T-helper 2 cell treated with Interferon-gamma antibody and Interleukin-4, amounts not matched to agents 5 μg/mL and 100 μg/mL, for 36 hours (primary cell): ENCODE data around the gene FNDC3A.

ENCODE experiments used
- DNase-seq: peaks from one replicate; pipeline ENCODE4 v3.0.0; 2021; ENCODE audit warnings: low spot score
- H3K27ac Mint-ChIP-seq: one replicate; pipeline ENCODE4 v1.8.0; 2021; ENCODE audit warnings: mild to moderate bottlenecking, mixed read lengths
- H3K27me3 Mint-ChIP-seq: one replicate; pipeline ENCODE4 v1.8.0; 2021; ENCODE audit warnings: low read depth, mixed read lengths
- H3K36me3 Mint-ChIP-seq: one replicate; pipeline ENCODE4 v1.8.0; 2021; ENCODE audit warnings: low read depth, mixed read lengths
- H3K4me1 Mint-ChIP-seq: one replicate; pipeline ENCODE4 v1.8.0; 2021; ENCODE audit warnings: low read depth, mixed read lengths
- H3K4me3 Mint-ChIP-seq: one replicate; pipeline ENCODE4 v1.8.0; 2022; ENCODE audit warnings: mild to moderate bottlenecking, moderate library complexity, mixed read lengths
- H3K9me3 Mint-ChIP-seq: one replicate; pipeline ENCODE4 v1.8.0; 2021; ENCODE audit warnings: mixed read lengths

Gene FNDC3A

DNA sequence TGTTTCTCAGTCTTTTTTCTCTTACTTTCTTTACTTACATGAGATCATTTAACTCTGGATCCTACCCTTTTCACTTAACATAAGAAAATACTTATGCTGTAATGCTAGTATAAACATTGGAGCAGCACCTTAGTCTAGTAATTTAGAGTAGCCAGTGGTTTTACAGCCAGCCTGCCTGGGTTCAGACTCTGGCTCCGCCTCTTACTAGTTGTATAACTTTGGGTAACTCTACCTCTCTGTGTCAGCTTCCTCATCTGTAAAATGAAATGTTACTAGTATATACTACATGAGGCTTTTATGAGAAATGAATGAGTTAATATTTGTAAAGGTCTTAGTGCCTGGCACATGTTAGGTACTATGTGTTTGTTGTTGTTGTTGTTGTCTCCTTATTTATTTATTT, 277.6 kb downstream of the FNDC3A start:
- H3K4me3 Mint-ChIP-seq: peak overlapping the region; percentile 39
- peaks cover 47% of the 10 kb centered on the region for H3K4me1 Mint-ChIP-seq
- DNase-seq: no peak
- peaks cover 45% of the 10 kb centered on the region for H3K36me3 Mint-ChIP-seq
- H3K27ac Mint-ChIP-seq: peak overlapping the region; percentile 47
- no peaks in the 10 kb centered on the region for H3K9me3 Mint-ChIP-seq
- H3K27me3 Mint-ChIP-seq: no peaks in the 10 kb centered on the region

DNA sequence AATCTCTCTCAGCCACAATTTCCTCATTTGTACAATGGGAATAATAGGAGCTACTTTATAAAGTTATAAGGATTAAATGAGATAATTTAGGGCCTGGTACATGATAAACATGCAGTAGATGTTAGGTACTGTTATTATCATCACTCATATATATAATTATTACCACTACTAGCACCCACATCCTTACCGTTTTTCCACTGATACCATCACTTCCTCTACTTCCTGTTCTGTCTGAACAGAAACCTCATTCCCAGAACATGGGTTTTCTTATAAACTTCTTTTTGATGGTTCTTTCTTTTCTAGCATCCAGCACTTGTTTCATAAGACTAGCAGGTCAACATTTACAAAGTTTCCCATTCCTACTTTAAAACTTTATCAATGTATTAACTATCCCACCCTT, 278.3 kb downstream of the FNDC3A start:
- Mint-ChIP-seq H3K4me1 (peaks cover 43% of the 10 kb centered on the region), H3K9me3 (no peaks in the 10 kb centered on the region), H3K27ac (no peak overlapping the region), H3K27me3 (no peaks in the 10 kb centered on the region), H3K36me3 (peaks cover 47% of the 10 kb centered on the region), H3K4me3 (peak overlapping the region; percentile 52)
- DNase-seq: no peak

DNA sequence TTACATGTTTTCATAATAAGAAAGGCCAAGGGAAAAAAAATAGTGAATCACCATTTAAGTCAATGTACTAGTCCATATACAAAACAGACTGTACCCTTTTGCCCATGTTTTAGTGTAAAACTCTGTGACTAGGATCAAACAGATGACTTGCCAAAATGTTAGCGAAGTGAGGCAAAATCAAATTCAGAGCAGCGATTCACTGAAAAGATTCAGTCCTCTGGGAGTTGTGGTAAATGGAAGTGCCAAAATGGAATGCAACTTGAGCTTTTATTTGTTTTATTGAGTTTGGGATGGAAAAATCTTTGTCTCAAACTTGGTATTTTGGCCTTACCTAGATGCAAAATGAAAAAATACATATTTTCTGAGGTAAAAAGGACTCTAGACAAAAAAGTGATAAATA, 281.1 kb downstream of the FNDC3A start:
- Mint-ChIP-seq H3K27ac (no peak overlapping the region), H3K9me3 (no peaks in the 10 kb centered on the region), H3K4me3 (no peak overlapping the region), H3K36me3 (peaks cover 50% of the 10 kb centered on the region), H3K27me3 (no peaks in the 10 kb centered on the region), H3K4me1 (peaks cover 29% of the 10 kb centered on the region)
- DNase-seq: no peak

DNA sequence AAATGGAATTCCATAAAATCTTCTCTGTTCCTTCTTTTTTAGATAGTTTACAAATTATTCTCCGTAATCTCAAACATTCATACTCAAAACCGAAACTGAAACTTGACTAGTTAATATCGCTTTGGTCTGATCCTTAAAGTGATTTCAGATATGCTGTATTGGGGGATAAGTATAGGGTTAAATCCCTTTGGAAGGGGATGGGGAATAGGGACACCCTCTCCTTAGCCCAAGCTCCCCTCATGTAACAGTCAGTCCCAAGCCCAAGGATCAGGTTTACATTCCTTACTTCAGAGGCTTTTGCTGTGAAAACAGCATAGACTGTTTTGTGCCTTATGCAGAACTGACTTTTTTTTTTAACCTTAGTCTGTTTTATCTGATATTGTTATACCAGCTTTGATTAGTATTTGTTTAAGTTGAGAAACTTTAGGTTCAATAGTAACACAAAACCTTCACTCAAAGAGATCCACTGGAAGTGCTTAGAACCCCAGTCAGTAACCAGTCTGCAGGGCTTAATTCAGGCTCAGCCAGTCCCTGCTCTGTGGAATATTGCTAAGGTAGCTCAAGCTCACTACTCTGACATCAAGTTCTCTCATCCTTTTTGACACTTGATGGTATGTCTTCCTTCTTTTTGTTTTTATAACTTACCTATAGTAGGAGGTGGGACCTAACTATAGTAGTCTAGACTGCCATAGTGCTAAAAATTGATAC, 282.5 kb downstream of the FNDC3A start:
- DNase-seq: no peak
- Mint-ChIP-seq H3K27ac (peak overlapping the region; percentile 84), H3K27me3 (no peaks in the 10 kb centered on the region), H3K9me3 (no peaks in the 10 kb centered on the region), H3K4me3 (peak overlapping the region; percentile 82), H3K36me3 (peaks cover 43% of the 10 kb centered on the region), H3K4me1 (peaks cover 26% of the 10 kb centered on the region)
